ENCODE measurements around the gene EBLN1. TPM values are rescaled to one million over a fixed set of nuclear protein-coding genes. Genes with fewer than 3 reads are reported as not detected.

Gene EBLN1
- total and polyA plus RNA-seq, 2 of the 8 experiments (the other 6 are each of a cell fraction or from before 2014, with no cell fraction given), result not detected

- DNase-seq (ENCODE audit: low read depth in 1 of 2, low spot score in 2 of 2) (no peak), FAIRE-seq (no peak)
- no peak overlapping the region for H4K5ac ChIP-seq (ENCODE audit: insufficient read length, low read depth, low read length)
- H2BK12ac ChIP-seq (ENCODE audit: low read depth, low read length), result no peak overlapping the region
- no peak overlapping the region for H2BK120ac ChIP-seq (replicated peaks; ENCODE audit: low read depth, low read length)
- no peaks in the 10 kb centered on the region for H3K79me2 ChIP-seq (ENCODE audit: control insufficient read depth in 1 of 2, insufficient read depth in 2 of 2, low read length in 2 of 2)
- no peak overlapping the region for H3K27ac ChIP-seq (ENCODE audit: low read depth, low read length)
- no peak overlapping the region for H2AFZ ChIP-seq (ENCODE audit: low read length)
- H3K9me3 ChIP-seq (ENCODE audit: insufficient read depth in 2 of 2, low read depth in 1 of 2, low read length in 1 of 2), result no peaks in the 10 kb centered on the region
- H3K79me1 ChIP-seq (ENCODE audit: low read depth, low read length), result no peaks in the 10 kb centered on the region
- no peaks in the 10 kb centered on the region for H4K20me1 ChIP-seq (replicated peaks in 1 of 2; ENCODE audit: control insufficient read depth in 1 of 2, insufficient read depth in 2 of 2, low read length in 2 of 2)
- no peak overlapping the region for H3K9ac ChIP-seq (replicated peaks in 1 of 4; ENCODE audit: extremely low read depth in 1 of 4, low read depth in 3 of 4, low read length in 3 of 4)
- TF ChIP-seq RBBP5 (IDR thresholded peaks at IDR 0.05; ENCODE audit: borderline replicate concordance, low read depth, low read length), result no peak
- no peak for TF ChIP-seq TEAD4 (IDR thresholded peaks at IDR 0.05; ENCODE audit: low read depth, low read length)
- no peak for TF ChIP-seq CBX8 (IDR thresholded peaks at IDR 0.05; ENCODE audit: borderline replicate concordance, low read depth, low read length)
- TF ChIP-seq POLR2AphosphoS5 (IDR thresholded peaks at IDR 0.05; ENCODE audit: low read depth, low read length), result no peak
- TF ChIP-seq CHD1 (IDR thresholded peaks at IDR 0.05; ENCODE audit: low read depth, low read length), result no peak
- H3K4me3 ChIP-seq (ENCODE audit: extremely low read depth in 1 of 4, insufficient read depth in 2 of 4, low read depth in 3 of 4, low read length in 4 of 4), result no peak overlapping the region
- H3K56ac ChIP-seq (replicated peaks; ENCODE audit: insufficient read length, low read depth, low read length), result no peak overlapping the region
- no peak overlapping the region for H2BK15ac ChIP-seq (ENCODE audit: low read length)
- H3K18ac ChIP-seq (ENCODE audit: extremely low read depth, low read length), result no peak overlapping the region
- no peaks in the 10 kb centered on the region for H3K36me3 ChIP-seq (ENCODE audit: control insufficient read depth in 2 of 4, insufficient read depth in 4 of 4, low read length in 3 of 4)
- H3K4me1 ChIP-seq (replicated peaks in 1 of 4; ENCODE audit: control insufficient read depth in 3 of 4, insufficient read depth in 4 of 4, low read length in 3 of 4), result no peaks in the 10 kb centered on the region; a peak in 1 of 7 replicates
- H3K4ac ChIP-seq (replicated peaks; ENCODE audit: insufficient read length, low read depth, low read length), result no peak overlapping the region
- WGBS, 2 experiments (ENCODE audit: extremely low coverage in 1 of 2, insufficient coverage in 1 of 2, insufficient read length in 1 of 2, insufficient replicate concordance in 2 of 2, low coverage in 1 of 2, low lambda C conversion rate in 2 of 2, missing lambda C conversion rate in 1 of 2), result 78% methylated on average over 2 of the region's 2 CpGs; no CpG with 5 or more reads in 1 of the 2 experiments
- no peak overlapping the region for H2BK20ac ChIP-seq (ENCODE audit: low read length)
- H4K91ac ChIP-seq (replicated peaks; ENCODE audit: insufficient read length, low read length), result no peak overlapping the region
- peaks cover 7 to 31% (median 17%) of the 10 kb centered on the region in 4 experiments for H3K27me3 ChIP-seq (replicated peaks in 1 of 4; ENCODE audit: control insufficient read depth in 3 of 4, extremely low read depth in 1 of 4, insufficient read depth in 3 of 4, low read length in 3 of 4)
- no peak overlapping the region for H3K14ac ChIP-seq (ENCODE audit: insufficient read length)
- CTCF ChIA-PET (ENCODE audit: partially characterized antibody), result no interaction called here
- H3K23ac ChIP-seq (ENCODE audit: insufficient read length), result no peak overlapping the region
- no peak overlapping the region for H2BK5ac ChIP-seq (ENCODE audit: low read depth, low read length)
- POLR2A ChIA-PET (ENCODE audit: partially characterized antibody), result no interaction called here
- no peak overlapping the region for H4K8ac ChIP-seq (ENCODE audit: extremely low read depth, insufficient read depth, low read length)
- H3K23me2 ChIP-seq (ENCODE audit: low read depth, low read length), result peaks cover 5% of the 10 kb centered on the region
- no peak overlapping the region for H3K4me2 ChIP-seq (ENCODE audit: insufficient read depth in 1 of 2, low read depth in 2 of 2, low read length in 2 of 2)
- H2AK5ac ChIP-seq (ENCODE audit: low read depth, low read length), result no peak overlapping the region
Observed at GRCh38 chr10:22247636-22248035, 29.8 kb upstream of the EBLN1 start.

Data from H1 (cell line).